ENCODE data around the gene NDOR1.

Gene NDOR1

GRCh38 chr9:137167747-137168572 lies 37.5 kb upstream of the NDOR1 start:
- DNase-seq (ENCODE audit: low spot score) = peak; percentile 59

- DNase-seq (ENCODE audit: low spot score) = no peak
Observed at GRCh38 chr9:137168573-137168903, 37.0 kb upstream of the NDOR1 start.

GRCh38 chr9:137168904-137169856 lies 36.3 kb upstream of the NDOR1 start:
- peak; percentile 93 for DNase-seq (ENCODE audit: low spot score)

GRCh38 chr9:137169896-137170358 lies 35.6 kb upstream of the NDOR1 start, which contains the start of gene LRRC26:
Gene LRRC26, minus strand, starts transcription at chr9:137170051. Its CDS starts 108 bp downstream, at chr9:137169943.
- no peak for DNase-seq (ENCODE audit: low spot score)

GRCh38 chr9:137170486-137171148 lies 34.9 kb upstream of the NDOR1 start:
- no peak for DNase-seq (ENCODE audit: low spot score)

GRCh38 chr9:137171149-137171900 lies 34.2 kb upstream of the NDOR1 start:
- no peak for DNase-seq (ENCODE audit: low spot score)

- DNase-seq (ENCODE audit: low spot score) = no peak
Observed at GRCh38 chr9:137172901-137173795, 32.4 kb upstream of the NDOR1 start.

- DNase-seq (ENCODE audit: low spot score) = no peak
Observed at GRCh38 chr9:137173796-137174664, 31.5 kb upstream of the NDOR1 start.

GRCh38 chr9:137174722-137175293 lies 30.7 kb upstream of the NDOR1 start:
- DNase-seq (ENCODE audit: low spot score) = peak; percentile 75

GRCh38 chr9:137175345-137175961 lies 30.0 kb upstream of the NDOR1 start:
- peak; percentile 84 for DNase-seq (ENCODE audit: low spot score)

GRCh38 chr9:137176302-137177182 lies 29.0 kb upstream of the NDOR1 start:
- peak; percentile 79 for DNase-seq (ENCODE audit: low spot score)

GRCh38 chr9:137178201-137178938 lies 27.1 kb upstream of the NDOR1 start:
- DNase-seq (ENCODE audit: low spot score) = no peak

GRCh38 chr9:137178939-137179630 lies 26.4 kb upstream of the NDOR1 start:
- no peak for DNase-seq (ENCODE audit: low spot score)

- no peak for DNase-seq (ENCODE audit: low spot score)
Observed at GRCh38 chr9:137179761-137180160, 25.7 kb upstream of the NDOR1 start.

GRCh38 chr9:137180491-137180890 lies 25.0 kb upstream of the NDOR1 start:
- no peak for DNase-seq (ENCODE audit: low spot score)

GRCh38 chr9:137181680-137182079 lies 23.8 kb upstream of the NDOR1 start:
- no peak for DNase-seq (ENCODE audit: low spot score)

Measured in iPS-NIHi11 (cell line).